Glomerular endothelial cell (primary cell): ENCODE results near the gene EPS8L1. TPM values are rescaled to one million over a fixed set of nuclear protein-coding genes. Genes with fewer than 3 reads are reported as not detected.
A peak's percentile ranks its signal among the peaks of the same experiment; 100 is the strongest.

Experiments
- DNase-seq: peaks from one replicate; pipeline ENCODE4 v3.0.0-alpha.2; 2011; ENCODE audit warnings: low read depth, low spot score; ENCODE audit errors: extremely low read depth
- total RNA-seq: library from RNA; depleted of rRNA; stranded (reverse); fragments of >200 nt; gene quantifications from 2 replicates; pipeline ENCODE4 v1.2.3, GENCODE V29; 2015

Gene EPS8L1
- total RNA-seq, 1 donor from 2014 or later, result 10.6 TPM

- no peak for DNase-seq
Measured at GRCh38 chr19:55079400-55080038, 3.9 kb downstream of the EPS8L1 start.

- no peak for DNase-seq
Measured at GRCh38 chr19:55080121-55080967, 4.7 kb downstream of the EPS8L1 start.

DNA sequence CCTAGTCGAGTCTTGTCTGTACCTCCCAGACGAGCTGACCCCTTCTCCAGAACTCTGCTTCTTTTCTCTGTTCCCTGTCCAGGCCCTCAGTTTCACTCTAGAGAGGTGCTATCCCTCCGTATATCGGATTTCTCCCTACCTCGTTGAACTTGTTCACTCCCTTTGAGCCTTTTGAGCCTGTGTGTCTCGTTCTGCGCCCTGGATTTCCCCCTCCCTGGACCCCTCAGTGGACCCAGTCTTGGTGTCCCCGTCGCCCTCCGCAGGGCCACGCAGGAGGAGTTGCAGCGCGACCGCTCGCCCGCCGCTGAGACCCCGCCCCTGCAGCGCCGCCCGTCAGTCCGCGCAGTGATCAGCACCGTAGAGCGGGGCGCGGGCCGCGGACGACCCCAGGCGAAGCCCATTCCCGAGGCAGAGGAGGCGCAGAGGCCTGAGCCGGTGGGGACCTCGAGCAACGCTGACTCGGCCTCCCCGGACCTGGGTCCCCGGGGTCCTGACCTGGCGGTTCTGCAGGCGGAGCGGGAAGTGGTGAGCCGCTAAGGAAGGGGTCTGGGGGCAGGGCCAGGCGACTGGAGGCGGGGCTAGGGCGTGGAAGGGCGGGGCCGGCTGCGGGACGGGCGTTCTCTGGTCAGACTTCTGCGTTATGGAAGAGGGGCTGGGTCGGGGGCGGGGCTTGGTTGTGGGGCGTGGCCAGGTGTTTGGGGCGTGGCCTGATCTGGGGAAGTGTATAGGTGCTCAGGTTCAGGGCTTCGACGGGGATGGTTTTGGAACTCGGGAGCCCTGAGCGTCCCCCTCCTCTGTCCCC lies 5.5 kb downstream of the EPS8L1 start:
- no peak for DNase-seq

GRCh38 chr19:55081770-55082019 lies 6.0 kb downstream of the EPS8L1 start:
- no peak for DNase-seq

DNA sequence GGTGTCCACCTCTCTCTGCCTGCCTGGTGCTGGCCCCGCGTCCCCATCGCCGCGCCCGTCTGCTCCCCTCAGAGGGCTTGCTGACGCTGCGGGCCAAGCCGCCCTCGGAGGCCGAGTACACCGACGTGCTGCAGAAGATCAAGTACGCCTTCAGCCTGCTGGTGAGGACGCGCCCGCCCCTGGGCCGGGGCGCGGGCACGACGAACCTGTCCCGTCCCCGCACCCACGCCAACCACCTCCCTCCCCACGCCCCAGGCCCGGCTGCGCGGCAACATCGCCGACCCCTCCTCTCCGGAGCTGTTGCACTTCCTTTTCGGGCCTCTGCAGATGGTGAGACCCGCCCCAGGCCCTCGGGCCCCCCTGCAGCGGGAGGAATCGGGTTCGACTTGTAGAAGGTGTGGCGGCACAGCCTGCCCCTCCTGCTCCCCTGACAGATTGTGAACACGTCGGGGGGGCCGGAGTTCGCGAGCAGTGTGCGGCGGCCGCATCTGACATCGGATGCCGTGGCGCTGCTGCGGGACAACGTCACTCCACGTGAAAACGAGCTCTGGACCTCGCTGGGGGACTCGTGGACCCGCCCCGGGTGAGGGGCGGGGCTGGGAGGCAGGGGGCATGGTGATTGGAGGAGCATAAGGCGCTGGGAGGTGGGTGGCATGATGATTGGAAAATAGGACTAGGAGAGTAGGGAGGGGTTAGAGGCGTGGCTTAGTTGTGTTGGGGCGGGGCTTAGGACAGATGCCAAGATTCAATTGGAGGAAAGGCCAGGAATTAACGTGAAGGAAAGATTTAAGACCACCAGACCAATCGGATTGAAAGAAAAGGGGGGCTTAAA lies 6.6 kb downstream of the EPS8L1 start:
- no peak for DNase-seq

DNA sequence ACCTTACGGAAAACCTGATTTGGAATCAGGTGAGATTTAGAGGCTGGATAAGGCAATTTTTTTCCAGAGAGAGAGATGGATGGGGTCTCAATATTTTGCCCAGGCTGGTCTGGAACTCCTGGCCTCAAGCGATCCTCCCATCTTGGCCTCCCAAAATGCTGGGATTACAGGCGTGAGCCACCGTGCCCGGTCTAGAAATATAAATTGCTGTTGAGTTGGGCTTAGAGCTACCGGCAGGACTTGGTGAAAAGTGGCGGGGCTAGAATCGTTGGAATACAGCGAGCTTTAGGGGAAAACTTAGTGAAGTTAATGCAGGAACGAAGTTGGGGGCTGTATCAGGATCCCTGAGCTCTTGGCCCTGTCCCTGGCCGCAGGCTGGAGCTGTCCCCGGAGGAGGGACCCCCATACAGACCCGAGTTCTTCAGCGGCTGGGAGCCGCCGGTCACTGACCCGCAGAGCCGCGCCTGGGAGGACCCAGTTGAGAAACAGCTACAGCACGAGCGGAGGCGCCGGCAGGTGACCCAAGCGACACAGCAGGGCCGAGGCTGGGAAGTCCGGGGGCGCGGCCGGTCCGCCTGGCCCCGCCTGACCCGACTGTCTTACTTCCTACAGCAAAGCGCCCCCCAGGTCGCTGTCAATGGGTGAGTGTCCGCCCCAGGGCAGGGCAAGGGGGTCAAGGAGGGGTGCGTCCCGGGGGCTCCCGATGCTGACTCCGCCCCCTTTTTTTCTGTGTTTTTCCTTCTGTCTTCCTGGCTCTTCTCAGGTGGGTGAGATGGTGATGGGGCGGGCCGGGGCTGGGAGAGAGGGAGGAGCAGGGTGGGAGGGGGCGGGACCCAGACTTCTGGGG lies 7.6 kb downstream of the EPS8L1 start:
- DNase-seq, result no peak

DNA sequence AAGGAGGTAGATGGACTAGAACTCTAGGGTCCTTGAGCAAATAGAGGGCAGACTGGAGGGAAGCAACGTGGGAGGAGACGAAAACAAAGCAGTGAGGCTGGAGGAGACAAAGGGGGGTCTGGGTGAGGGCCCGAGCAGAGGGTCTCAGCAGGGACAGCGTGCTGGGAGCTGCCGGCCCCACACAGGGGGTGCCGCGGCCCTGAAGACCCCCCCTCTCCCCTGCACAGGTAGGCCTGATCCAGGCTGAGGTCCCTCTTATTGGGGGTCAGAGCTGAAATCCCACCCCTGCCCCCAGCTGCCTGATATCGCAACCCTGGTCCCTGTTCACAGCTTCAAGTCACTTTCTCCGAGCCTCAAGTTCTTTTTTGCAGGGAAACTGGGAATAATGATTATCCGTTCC lies 8.7 kb downstream of the EPS8L1 start:
- DNase-seq, result no peak

DNA sequence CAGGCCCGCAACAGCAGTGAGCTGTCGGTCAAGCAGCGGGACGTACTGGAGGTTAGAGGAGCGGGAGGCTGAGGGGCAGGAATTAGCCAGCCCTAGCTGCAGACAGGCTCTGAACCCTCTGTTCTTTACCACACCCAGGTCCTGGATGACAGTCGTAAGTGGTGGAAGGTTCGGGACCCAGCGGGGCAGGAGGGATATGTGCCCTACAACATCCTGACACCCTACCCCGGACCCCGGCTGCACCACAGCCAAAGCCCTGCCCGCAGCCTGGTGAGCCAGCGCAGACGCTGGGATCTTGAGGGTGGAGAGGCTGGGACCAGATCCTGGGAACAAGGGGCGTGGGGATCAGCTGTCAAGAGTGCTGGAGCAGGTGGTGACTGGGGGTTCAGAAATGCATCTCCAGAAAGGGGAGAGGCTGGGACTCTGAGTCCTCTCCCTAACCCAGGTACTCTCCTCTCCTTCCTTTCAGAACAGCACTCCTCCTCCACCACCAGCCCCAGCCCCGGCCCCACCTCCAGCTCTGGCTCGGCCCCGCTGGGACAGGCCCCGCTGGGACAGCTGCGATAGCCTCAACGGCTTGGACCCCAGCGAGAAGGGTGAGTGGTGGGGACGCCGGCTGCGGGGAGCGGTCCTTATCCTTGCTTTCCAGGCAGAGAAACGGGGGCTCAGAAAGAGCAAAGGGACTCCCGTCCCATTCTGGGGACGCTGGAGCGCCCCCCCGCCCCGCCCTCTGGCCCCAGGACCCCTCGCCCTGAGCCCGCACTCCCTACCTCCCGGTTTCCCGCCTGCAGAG lies 10.4 kb downstream of the EPS8L1 start:
- no peak for DNase-seq

- DNase-seq, result peak; percentile 79
Measured at GRCh38 chr19:55086730-55087541, 11.3 kb downstream of the EPS8L1 start.

DNA sequence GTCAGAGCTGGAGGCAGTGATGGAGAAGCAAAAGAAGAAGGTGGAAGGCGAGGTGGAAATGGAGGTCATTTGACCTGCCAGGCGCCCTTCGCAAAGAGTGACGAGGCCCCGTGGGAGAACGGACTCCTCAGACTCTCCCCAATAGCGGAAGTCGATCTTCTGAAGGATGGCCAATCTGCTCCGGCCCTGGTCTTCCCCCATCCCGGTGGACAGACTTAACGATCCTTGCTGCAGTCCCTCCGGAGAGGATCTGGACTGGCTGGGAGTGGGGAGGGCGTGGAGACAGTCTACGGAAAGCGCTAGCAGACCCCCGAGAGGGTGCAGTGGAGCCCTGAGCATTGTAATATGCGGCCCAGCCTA lies 11.9 kb downstream of the EPS8L1 start:
- no peak for DNase-seq

DNA sequence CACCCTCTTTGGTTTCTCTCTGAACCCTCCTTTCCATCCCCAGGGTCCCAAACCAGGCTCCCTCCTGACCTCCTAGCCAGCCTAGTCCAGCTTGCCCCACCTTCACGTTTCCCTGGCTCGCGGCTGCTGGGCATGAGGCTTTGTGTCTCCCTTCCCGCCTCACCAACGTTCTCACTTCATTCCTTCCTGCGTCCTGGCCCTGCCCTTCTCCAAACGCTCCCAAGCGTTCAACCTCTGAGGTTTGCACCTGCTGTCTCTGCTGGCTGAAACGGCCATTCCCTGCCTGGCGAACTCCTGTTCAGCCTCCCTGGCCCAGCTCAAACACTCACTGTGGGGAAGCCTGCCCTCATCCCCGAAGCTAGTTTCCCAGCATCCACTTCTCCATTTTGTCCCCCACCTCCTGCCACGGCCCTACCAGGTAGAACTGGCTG lies 12.4 kb downstream of the EPS8L1 start:
- no peak for DNase-seq

- DNase-seq, result no peak
Measured at GRCh38 chr19:55088543-55089341, 13.1 kb downstream of the EPS8L1 start.

DNA sequence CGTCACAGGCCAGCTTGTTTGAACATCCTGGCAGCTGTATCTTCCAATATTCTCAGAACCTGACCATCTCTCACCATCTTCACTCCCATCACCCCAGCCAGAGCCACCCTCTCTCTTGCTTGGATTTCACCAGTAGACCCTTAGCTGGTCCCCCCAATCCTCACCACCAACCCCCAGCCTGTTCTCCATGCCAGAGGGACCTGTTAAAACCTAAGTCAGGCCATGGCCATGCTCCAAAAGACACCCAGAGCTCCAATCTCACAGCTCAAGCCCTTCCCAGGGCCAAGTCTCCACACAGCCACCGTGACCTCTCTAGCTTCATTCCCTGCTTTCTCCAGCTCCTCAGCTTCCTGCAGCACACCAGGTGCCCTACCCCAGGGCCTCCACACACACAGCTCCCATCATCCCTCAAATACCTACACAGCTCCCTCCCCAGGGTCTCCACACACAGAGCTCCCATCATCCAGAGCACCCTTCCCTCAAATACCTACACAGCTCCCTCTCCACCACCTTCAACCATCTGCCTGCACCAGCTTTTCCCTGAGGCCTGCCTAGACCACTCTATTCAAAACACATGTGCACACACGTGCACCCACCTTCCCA lies 13.8 kb downstream of the EPS8L1 start:
- no peak for DNase-seq

DNA sequence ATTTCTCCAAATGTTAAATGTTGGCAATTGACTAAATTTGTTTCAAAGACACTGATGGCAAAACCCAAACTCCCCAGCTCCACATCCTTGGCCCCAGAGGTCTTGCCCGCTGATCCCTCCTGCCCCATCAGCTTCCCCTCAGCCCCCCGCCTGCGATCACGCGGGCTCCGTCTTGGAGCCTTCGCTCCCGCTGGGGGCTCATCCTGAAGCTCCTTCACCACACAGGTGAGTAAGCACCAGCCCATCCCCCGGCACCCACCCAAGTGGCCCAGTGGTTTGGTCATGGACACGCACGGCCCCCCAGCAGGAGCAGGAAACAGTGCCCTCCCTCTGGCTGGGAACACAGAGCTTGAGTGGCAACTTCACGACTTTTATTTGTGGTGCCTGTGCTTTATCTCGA lies 14.9 kb downstream of the EPS8L1 start:
- no peak for DNase-seq

DNA sequence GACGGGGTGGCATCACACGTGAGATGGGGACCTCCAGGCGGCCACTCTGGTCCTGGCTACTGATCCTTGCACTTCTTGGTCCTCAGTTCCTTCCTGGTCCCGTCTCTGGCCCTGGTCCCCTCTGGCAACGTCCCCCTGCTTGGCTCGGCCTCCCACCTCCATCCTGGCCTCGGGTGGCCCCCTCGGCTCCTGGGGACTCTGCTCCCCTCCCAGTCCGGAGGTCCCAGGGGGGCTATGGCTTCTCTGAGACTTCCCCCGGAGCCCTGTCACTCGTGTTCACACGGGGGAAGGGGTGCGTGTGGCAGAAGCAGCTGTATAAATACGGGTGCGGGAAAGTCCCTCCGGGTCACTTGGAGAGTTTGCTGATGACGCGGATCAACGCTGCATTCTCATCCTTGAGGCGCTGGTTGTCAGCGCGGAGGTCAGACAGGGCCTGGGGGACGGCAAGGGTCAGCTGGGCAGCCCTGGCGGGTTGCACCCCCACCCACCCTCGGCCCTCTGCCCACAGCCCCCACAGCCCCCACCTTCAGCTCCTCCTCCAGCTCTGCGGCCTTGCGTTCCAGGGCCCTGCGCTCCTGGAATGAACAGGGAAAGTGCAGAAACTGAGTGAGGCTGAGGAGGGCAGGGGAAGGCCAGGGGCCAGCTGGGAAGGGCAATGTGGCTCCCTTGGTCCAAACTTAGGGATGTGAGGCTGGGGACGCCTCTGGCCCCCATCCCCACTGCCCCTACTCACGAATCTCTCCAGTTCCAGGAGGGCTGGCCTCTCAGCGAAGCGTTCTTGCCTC lies 15.6 kb downstream of the EPS8L1 start:
- DNase-seq, result no peak

- DNase-seq, result no peak
Measured at GRCh38 chr19:55091955-55092354, 16.3 kb downstream of the EPS8L1 start.
